Activated gamma-delta T cell (primary cell): ENCODE measurements around the gene PLSCR1.
"Not testable (repeated sequence)": the region's sequence is repeated elsewhere in the genome, so short reads cannot be mapped to it uniquely, and the experiment has no call there.

Source experiments
- DNase-seq: peaks from one replicate; lab custom pipeline; 2025; lab: John Stamatoyannopoulos, UW

The PLSCR1 gene

GRCh38 chr3:146550070-146550615 is 5.7 kb upstream of the PLSCR1 start:
- no peak for DNase-seq

- DNase-seq, result no peak
Observed at GRCh38 chr3:146547235-146547835, 2.9 kb upstream of the PLSCR1 start.

GRCh38 chr3:146546366-146546965 is 2.1 kb upstream of the PLSCR1 start:
- DNase-seq, result no peak

GRCh38 chr3:146544929-146545528 is 622 bp upstream of the PLSCR1 start:
- DNase-seq, result no peak

- no peak for DNase-seq
Observed at GRCh38 chr3:146543461-146544001, 876 bp downstream of the PLSCR1 start.

- DNase-seq, result no peak
Observed at GRCh38 chr3:146542978-146543377, 1.4 kb downstream of the PLSCR1 start.

- DNase-seq, result no peak
Observed at GRCh38 chr3:146542179-146542578, 2.2 kb downstream of the PLSCR1 start.

GRCh38 chr3:146540978-146541377 is 3.4 kb downstream of the PLSCR1 start:
- no peak for DNase-seq

GRCh38 chr3:146540236-146540635 is 4.2 kb downstream of the PLSCR1 start:
- DNase-seq, result no peak

GRCh38 chr3:146539315-146539714 is 5.1 kb downstream of the PLSCR1 start:
- DNase-seq, result no peak

GRCh38 chr3:146537603-146538002 is 6.8 kb downstream of the PLSCR1 start:
- DNase-seq, result no peak

GRCh38 chr3:146536681-146537080 is 7.7 kb downstream of the PLSCR1 start:
- DNase-seq, result no peak

- no peak for DNase-seq
Observed at GRCh38 chr3:146532406-146532805, 12.0 kb downstream of the PLSCR1 start.

GRCh38 chr3:146530609-146531008 is 13.8 kb downstream of the PLSCR1 start:
- DNase-seq, result no peak

- DNase-seq, result no peak
Observed at GRCh38 chr3:146529021-146529420, 15.4 kb downstream of the PLSCR1 start.

GRCh38 chr3:146524961-146525360 is 19.4 kb downstream of the PLSCR1 start:
- DNase-seq, result no peak

GRCh38 chr3:146523531-146523930 is 20.9 kb downstream of the PLSCR1 start:
- DNase-seq, result no peak

GRCh38 chr3:146522174-146523158 is 21.9 kb downstream of the PLSCR1 start:
- not testable (repeated sequence) for DNase-seq

GRCh38 chr3:146521394-146521793 is 23.0 kb downstream of the PLSCR1 start:
- no peak for DNase-seq

- DNase-seq, result no peak
Observed at GRCh38 chr3:146519810-146520209, 24.6 kb downstream of the PLSCR1 start.

- DNase-seq, result no peak
Observed at GRCh38 chr3:146517684-146518435, 26.5 kb downstream of the PLSCR1 start.
